HUES6 (cell line): ENCODE data around the gene ABCA3.
"Not testable (repeated sequence)": the region's sequence is repeated elsewhere in the genome, so short reads cannot be mapped to it uniquely, and the experiment has no call there.

Experiments
- H3K27ac ChIP-seq: 2 replicates; pipeline ENCODE4 v1.7.0; 2013; ENCODE audit warnings: low read depth, mild to moderate bottlenecking, low read length, inconsistent platforms
- H3K27me3 ChIP-seq: 2 replicates; pipeline ENCODE4 v1.6.1; 2013; ENCODE audit warnings: low read length; ENCODE audit not compliant: control insufficient read depth, insufficient read depth
- H3K36me3 ChIP-seq: 2 replicates; pipeline ENCODE4 v1.6.1; 2013; ENCODE audit warnings: low read length; ENCODE audit not compliant: control insufficient read depth, insufficient read depth
- H3K4me1 ChIP-seq: 2 replicates; pipeline ENCODE4 v1.6.1; 2013; ENCODE audit warnings: low read length; ENCODE audit not compliant: control insufficient read depth, insufficient read depth
- H3K4me3 ChIP-seq: 2 replicates; pipeline ENCODE4 v1.5.1; 2013; ENCODE audit warnings: low read depth, low read length
- H3K9ac ChIP-seq: one replicate; pipeline ENCODE4 v1.6.1; 2013; ENCODE audit warnings: mild to moderate bottlenecking, low read length
- H3K9me3 ChIP-seq: 2 replicates; pipeline ENCODE4 v1.6.1; 2013; ENCODE audit warnings: low read depth, low read length; ENCODE audit not compliant: control insufficient read depth, insufficient read depth

ABCA3 gene

GRCh38 chr16:2340564-2341455 is at the start of gene ABCA3:
Gene ABCA3, minus strand, starts transcription at chr16:2340728. Its CDS starts 14,262 bp downstream, at chr16:2326466.
- Histone ChIP-seq H3K27ac (no peak within 1 kb of the TSS), H3K4me3 (peak within 1 kb of the TSS; percentile 61), H3K4me1 (peaks cover 4% of the 10 kb centered on the region; the same call in 1 of the 2 replicates), H3K36me3 (no peaks in the 10 kb centered on the region), H3K9ac (peak within 1 kb of the TSS; percentile 9), H3K9me3 (peaks cover 5% of the 10 kb centered on the region), H3K27me3 (peaks cover 49% of the 10 kb centered on the region)

- no peak overlapping the region for H3K4me3 ChIP-seq
- peaks cover 14% of the 10 kb centered on the region for H3K4me1 ChIP-seq
- H3K36me3 ChIP-seq = no peaks in the 10 kb centered on the region; the same call in 1 of the 2 replicates
- no peak overlapping the region for H3K27ac ChIP-seq
- peaks cover 8% of the 10 kb centered on the region for H3K9me3 ChIP-seq
- H3K27me3 ChIP-seq = no peaks in the 10 kb centered on the region
- H3K9ac ChIP-seq = no peak overlapping the region
Measured at GRCh38 chr16:2388875-2389433, 48.4 kb upstream of the ABCA3 start.

GRCh38 chr16:2388139-2388874 is 47.8 kb upstream of the ABCA3 start:
- Histone ChIP-seq H3K4me1 (peaks cover 14% of the 10 kb centered on the region), H3K9ac (no peak overlapping the region), H3K27ac (no peak overlapping the region), H3K9me3 (peaks cover 8% of the 10 kb centered on the region), H3K4me3 (no peak overlapping the region), H3K27me3 (no peaks in the 10 kb centered on the region), H3K36me3 (no peaks in the 10 kb centered on the region; the same call in 1 of the 2 replicates)

GRCh38 chr16:2386990-2387389 is 46.5 kb upstream of the ABCA3 start:
- Histone ChIP-seq H3K36me3 (no peaks in the 10 kb centered on the region; the same call in 1 of the 2 replicates), H3K9ac (no peak overlapping the region), H3K9me3 (peaks cover 8% of the 10 kb centered on the region), H3K4me3 (no peak overlapping the region), H3K27me3 (no peaks in the 10 kb centered on the region), H3K27ac (no peak overlapping the region), H3K4me1 (peaks cover 14% of the 10 kb centered on the region)

- H3K4me1 ChIP-seq = peaks cover 14% of the 10 kb centered on the region
- H3K4me3 ChIP-seq = not testable (repeated sequence)
Measured at GRCh38 chr16:2385982-2386381, 45.5 kb upstream of the ABCA3 start.

GRCh38 chr16:2385190-2385836 is 44.8 kb upstream of the ABCA3 start:
- Histone ChIP-seq H3K27me3 (no peaks in the 10 kb centered on the region), H3K27ac (no peak overlapping the region), H3K9ac (no peak overlapping the region), H3K4me1 (peaks cover 14% of the 10 kb centered on the region), H3K9me3 (peaks cover 8% of the 10 kb centered on the region), H3K4me3 (no peak overlapping the region), H3K36me3 (no peaks in the 10 kb centered on the region; the same call in 1 of the 2 replicates)

More at GRCh38 chr16:2385982-2386381, 45.5 kb upstream of the ABCA3 start:
- not testable (repeated sequence) for H3K9ac ChIP-seq, H3K27ac ChIP-seq, H3K27me3 ChIP-seq, H3K36me3 ChIP-seq, H3K9me3 ChIP-seq

GRCh38 chr16:2384426-2384825 is 43.9 kb upstream of the ABCA3 start:
- no peaks in the 10 kb centered on the region; the same call in 1 of the 2 replicates for H3K36me3 ChIP-seq
- peaks cover 14% of the 10 kb centered on the region for H3K4me1 ChIP-seq
- no peaks in the 10 kb centered on the region for H3K27me3 ChIP-seq
- no peak overlapping the region for H3K27ac ChIP-seq
- H3K9ac ChIP-seq = no peak overlapping the region
- no peak overlapping the region for H3K4me3 ChIP-seq
- H3K9me3 ChIP-seq = peaks cover 8% of the 10 kb centered on the region

- no peak overlapping the region for H3K9ac ChIP-seq
- peaks cover under 1% of the 10 kb centered on the region; the same call in 1 of the 2 replicates for H3K9me3 ChIP-seq
- no peak overlapping the region for H3K4me3 ChIP-seq
- peaks cover 14% of the 10 kb centered on the region for H3K4me1 ChIP-seq
- H3K27me3 ChIP-seq = no peaks in the 10 kb centered on the region
- no peak overlapping the region for H3K27ac ChIP-seq
- no peaks in the 10 kb centered on the region for H3K36me3 ChIP-seq
Measured at GRCh38 chr16:2383501-2383900, 43.0 kb upstream of the ABCA3 start.

GRCh38 chr16:2374644-2375043 is 34.1 kb upstream of the ABCA3 start:
- Histone ChIP-seq H3K9me3 (no peaks in the 10 kb centered on the region), H3K36me3 (no peaks in the 10 kb centered on the region), H3K4me1 (no peaks in the 10 kb centered on the region)

GRCh38 chr16:2373176-2373575 is 32.6 kb upstream of the ABCA3 start:
- Histone ChIP-seq H3K4me1 (no peaks in the 10 kb centered on the region), H3K4me3 (no peak overlapping the region), H3K9ac (no peak overlapping the region), H3K9me3 (no peaks in the 10 kb centered on the region), H3K27me3 (peaks cover 6% of the 10 kb centered on the region; the same call in 1 of the 2 replicates), H3K27ac (no peak overlapping the region), H3K36me3 (no peaks in the 10 kb centered on the region)

More at GRCh38 chr16:2374644-2375043, 34.1 kb upstream of the ABCA3 start:
- Histone ChIP-seq H3K27ac (no peak overlapping the region), H3K27me3 (peaks cover 6% of the 10 kb centered on the region; the same call in 1 of the 2 replicates), H3K4me3 (no peak overlapping the region), H3K9ac (no peak overlapping the region)
